ENCODE data around the gene GBP4. TPM values are rescaled to one million over a fixed set of nuclear protein-coding genes. Genes with fewer than 3 reads are reported as not detected.

GBP4 gene
- polyA plus RNA-seq, 1 of the 3 experiments (the other 2 are of a cell fraction): 0.02 TPM

GRCh38 chr1:89195476-89195875, 3.3 kb downstream of the GBP4 start (continued):
- TF ChIP-seq IRF3 (IDR thresholded peaks at IDR 0.05; ENCODE audit: low read depth, low read length): no peak
- no peak for TF ChIP-seq REST (IDR thresholded peaks at IDR 0.05; ENCODE audit: low read depth, low read length)
- no peak for TF ChIP-seq GABPA (IDR thresholded peaks at IDR 0.05; ENCODE audit: low read depth)
- no peak for TF ChIP-seq ELF1 (IDR thresholded peaks at IDR 0.05)
- no peak for TF ChIP-seq SMC3 (IDR thresholded peaks at IDR 0.05; ENCODE audit: low read depth, low read length)

GRCh38 chr1:89191314-89191713, 7.4 kb downstream of the GBP4 start:
- Histone ChIP-seq H3K4me2 (no peak overlapping the region), H3K9ac (no peak overlapping the region), H3F3A (replicated peaks; ENCODE audit: insufficient read depth) (no peaks in the 10 kb centered on the region), H4K20me1 (ENCODE audit: insufficient read depth) (no peaks in the 10 kb centered on the region), H3K9me2 (no peaks in the 10 kb centered on the region), H2AFZ (ENCODE audit: low read depth) (no peak overlapping the region), H3K27ac (ENCODE audit: low read depth in 2 of 2, low read length in 1 of 2) (no peak overlapping the region), H3K79me2 (ENCODE audit: insufficient read depth) (no peaks in the 10 kb centered on the region), H3K27me3 (ENCODE audit: insufficient read depth) (no peaks in the 10 kb centered on the region), H3K4me3 (ENCODE audit: low read depth in 2 of 2, low read length in 1 of 2) (no peak overlapping the region), H3K36me3 (replicated peaks in 1 of 2; ENCODE audit: control insufficient read depth in 1 of 2, insufficient read depth in 2 of 2, low read length in 1 of 2) (no peaks in the 10 kb centered on the region), H3K9me3 (no peaks in the 10 kb centered on the region), H3K4me1 (ENCODE audit: control insufficient read depth in 1 of 2, insufficient read depth in 2 of 2, low read depth in 1 of 2, low read length in 1 of 2) (peaks cover 0 to 3% of the 10 kb centered on the region in 2 experiments; a peak in 1 of 4 replicates)
- POLR2A ChIA-PET: no interaction called here
- WGBS (ENCODE audit: low lambda C conversion rate): 77% methylated on average over 5 of the region's 5 CpGs
- TF ChIP-seq RCOR1 (IDR thresholded peaks at IDR 0.05; ENCODE audit: low read length) (no peak), NFIC (IDR thresholded peaks at IDR 0.05; ENCODE audit: borderline replicate concordance) (no peak), MEF2A (IDR thresholded peaks at IDR 0.05; ENCODE audit: borderline replicate concordance, low read depth) (no peak), EP300 (IDR thresholded peaks at IDR 0.05; ENCODE audit: borderline replicate concordance in 1 of 2, low read depth in 1 of 2, low read length in 1 of 2) (no peak), SMC3 (IDR thresholded peaks at IDR 0.05; ENCODE audit: low read depth, low read length) (no peak), MAX (IDR thresholded peaks at IDR 0.05; ENCODE audit: low read depth) (no peak)
- no peak for DNase-seq
- CTCF ChIA-PET: no interaction called here

- Histone ChIP-seq H3K27me3 (ENCODE audit: insufficient read depth) (no peaks in the 10 kb centered on the region), H3K9me2 (no peaks in the 10 kb centered on the region), H3K27ac (ENCODE audit: low read depth in 2 of 2, low read length in 1 of 2) (no peak overlapping the region), H3K36me3 (replicated peaks in 1 of 2; ENCODE audit: control insufficient read depth in 1 of 2, insufficient read depth in 2 of 2, low read length in 1 of 2) (no peaks in the 10 kb centered on the region), H2AFZ (ENCODE audit: low read depth) (no peak overlapping the region), H3K4me1 (ENCODE audit: control insufficient read depth in 1 of 2, insufficient read depth in 2 of 2, low read depth in 1 of 2, low read length in 1 of 2) (0 out of 4 replicates have a peak, but pooled peaks cover 0 to under 1% of the 10 kb centered on the region in 2 experiments), H3K4me3 (ENCODE audit: low read depth in 2 of 2, low read length in 1 of 2) (no peak overlapping the region), H4K20me1 (ENCODE audit: insufficient read depth) (no peaks in the 10 kb centered on the region), H3K4me2 (no peak overlapping the region), H3K79me2 (ENCODE audit: insufficient read depth) (no peaks in the 10 kb centered on the region), H3K9me3 (no peaks in the 10 kb centered on the region), H3F3A (replicated peaks; ENCODE audit: insufficient read depth) (no peaks in the 10 kb centered on the region), H3K9ac (no peak overlapping the region)
- CTCF ChIA-PET: interaction anchor here (0.6 kb wide), 1 partner anchor 31 kb away, joined by 3 read pairs; no protein-coding TSS in a partner anchor
- 43% methylated on average over 1 of the region's 4 CpGs for WGBS (ENCODE audit: low lambda C conversion rate)
- no peak for DNase-seq
- POLR2A ChIA-PET: no interaction called here
- TF ChIP-seq NFIC (IDR thresholded peaks at IDR 0.05; ENCODE audit: borderline replicate concordance) (no peak), ZBTB33 (IDR thresholded peaks at IDR 0.05; ENCODE audit: borderline replicate concordance, low read depth) (no peak), IRF3 (IDR thresholded peaks at IDR 0.05; ENCODE audit: low read depth, low read length) (no peak), NRF1 (IDR thresholded peaks at IDR 0.05; ENCODE audit: low read depth, low read length) (no peak), EZH2phosphoT487 (IDR thresholded peaks at IDR 0.05; ENCODE audit: borderline replicate concordance, low read depth) (no peak), USF1 (IDR thresholded peaks at IDR 0.05; ENCODE audit: borderline replicate concordance, low read depth) (no peak)
Observed at GRCh38 chr1:89190017-89190416, 8.7 kb downstream of the GBP4 start.
